HepG2 (cell line): ENCODE measurements around the gene FRMD8. TPM values are rescaled to one million over a fixed set of nuclear protein-coding genes. Genes with fewer than 3 reads are reported as not detected.

ENCODE experiments used
- BATF2 ChIP-seq: sonication (generic); formaldehyde crosslinking; IDR thresholded peaks from 2 replicates; pipeline ENCODE4 v1.8.0; 2022; ENCODE audit warnings: mild to moderate bottlenecking, missing genetic modification reagents, moderate library complexity
- CREB1 ChIP-seq, 2 experiments: fragments of 450-650 bp in 1 of 2; IDR thresholded peaks; 2 replicates each; pipeline ENCODE4 v1.6.1; 2016 to 2017; ENCODE audit warnings: control low read depth in 1 of 2, mild to moderate bottlenecking in 1 of 2, missing compliant biosample characterization in 1 of 2, missing genetic modification characterization in 1 of 2
- GZF1 ChIP-seq: sonication (generic); formaldehyde crosslinking; IDR thresholded peaks from 2 replicates; pipeline ENCODE4 v1.5.1; 2020; ENCODE audit warnings: mild to moderate bottlenecking, missing genetic modification reagents
- HNRNPLL ChIP-seq: fragments of 200-400 bp; formaldehyde crosslinking; IDR thresholded peaks from 2 replicates; pipeline ENCODE4 v1.6.1; 2017; ENCODE audit warnings: mild to moderate bottlenecking, low read depth, low read length; ENCODE audit not compliant: poor library complexity, severe bottlenecking
- PAXIP1 ChIP-seq: sonication (generic); formaldehyde crosslinking; conservative IDR thresholded peaks from 2 replicates; pipeline ENCODE4 v1.4.0; 2020; ENCODE audit warnings: mild to moderate bottlenecking, missing genetic modification reagents, moderate library complexity
- POLR2AphosphoS5 ChIP-seq: IDR thresholded peaks from 2 replicates; pipeline ENCODE4 v1.6.1; 2012; ENCODE audit warnings: low read depth, low read length
- RBFOX2 ChIP-seq: fragments of 200-400 bp; formaldehyde crosslinking; IDR thresholded peaks from 2 replicates; pipeline ENCODE4 v1.6.1; 2017; ENCODE audit warnings: low read depth, mild to moderate bottlenecking, low read length
- TMF1 ChIP-seq: sonication (generic); formaldehyde crosslinking; IDR thresholded peaks from 2 replicates; pipeline ENCODE4 v1.8.1; 2022; ENCODE audit warnings: low read depth, missing genetic modification reagents
- ZBTB4 ChIP-seq: sonication (generic); formaldehyde crosslinking; IDR thresholded peaks from 2 replicates; pipeline ENCODE4 v1.4.0; 2020; ENCODE audit warnings: missing genetic modification reagents, mild to moderate bottlenecking, borderline replicate concordance
- ZMYM2 ChIP-seq: sonication (generic); formaldehyde crosslinking; IDR thresholded peaks from 2 replicates; pipeline ENCODE4 v1.8.0; 2022; ENCODE audit warnings: mild to moderate bottlenecking, missing genetic modification reagents
- ZNF160 ChIP-seq: sonication (generic); formaldehyde crosslinking; IDR thresholded peaks from 2 replicates; pipeline ENCODE4 v1.8.0; 2022; ENCODE audit warnings: mild to moderate bottlenecking, inconsistent platforms, missing genetic modification reagents
- ZNF18 ChIP-seq: sonication (generic); formaldehyde crosslinking; IDR thresholded peaks from 2 replicates; pipeline ENCODE4 v1.8.0; 2022; ENCODE audit warnings: mild to moderate bottlenecking, missing genetic modification reagents; ENCODE audit not compliant: insufficient replicate concordance
- ZNF563 ChIP-seq: sonication (generic); formaldehyde crosslinking; IDR thresholded peaks from 2 replicates; pipeline ENCODE4 v1.8.0; 2022; ENCODE audit warnings: mild to moderate bottlenecking, moderate library complexity, missing genetic modification reagents
- ZNF710 ChIP-seq: sonication (generic); formaldehyde crosslinking; IDR thresholded peaks from 2 replicates; pipeline ENCODE4 v1.5.0; 2020; ENCODE audit warnings: mild to moderate bottlenecking, missing genetic modification reagents, borderline replicate concordance
- ZNF772 ChIP-seq: sonication (generic); formaldehyde crosslinking; IDR thresholded peaks from 2 replicates; pipeline ENCODE4 v1.5.0; 2020; ENCODE audit warnings: mild to moderate bottlenecking, missing genetic modification reagents
- ZNF777 ChIP-seq: sonication (generic); formaldehyde crosslinking; IDR thresholded peaks from 2 replicates; pipeline ENCODE4 v1.4.0; 2020; ENCODE audit warnings: missing genetic modification reagents
- polyA plus RNA-seq, 8 experiments: library from polyadenylated mRNA; depleted of rRNA in 3 of 8; stranded (reverse) in 7 of 8; unstranded in 1 of 8; fragments of >200 nt; fragmentation: Illumina TruSeq in 4 of 8; extraction: Trizol in 4 of 8; gene quantifications; 2 replicates each; pipeline versions ENCODE4 v1.2.1 to v1.2.3, GENCODE V29; 2011 to 2016; ENCODE audit warnings: low read depth in 4 of 8, missing spikeins in 1 of 8, mixed read lengths in 1 of 8; ENCODE audit not compliant: insufficient read depth in 1 of 8
- total RNA-seq, 5 experiments: library from RNA; depleted of rRNA; stranded (reverse); fragments of >200 nt; fragmentation: Illumina TruSeq; extraction: Trizol; gene quantifications; 2 replicates each; pipeline ENCODE4 v1.2.3, GENCODE V29; 2016; ENCODE audit warnings: low read depth in 1 of 5

FRMD8 gene
- total and polyA plus RNA-seq, 2 of the 13 experiments (the other 11 are each of a cell fraction or from before 2014, with no cell fraction given) = 5.8 to 20.6 TPM

GRCh38 chr11:65454696-65455456 lies 68.4 kb downstream of the FRMD8 start (continued):
- TF ChIP-seq ZNF18 (CRISPR knock-in tag) = peak; percentile 58
- peak; percentile 95 for TF ChIP-seq ZNF777 (CRISPR knock-in tag)
- TF ChIP-seq ZMYM2 = peak; percentile 10; the same call in 1 of the 2 replicates
- peak; percentile 47; the same call in 1 of the 2 replicates for TF ChIP-seq ZNF563 (CRISPR knock-in tag)
- TF ChIP-seq GZF1 (CRISPR knock-in tag) = peak; percentile 70; the same call in 1 of the 2 replicates
- peak; percentile 77 for TF ChIP-seq RBFOX2
- TF ChIP-seq ZBTB4 (CRISPR knock-in tag) = peak; percentile 28; the same call in 1 of the 2 replicates
- TF ChIP-seq HNRNPLL = peak; percentile 33
- TF ChIP-seq POLR2AphosphoS5 = peak; percentile 89
- no peak for TF ChIP-seq CREB1 (IDR thresholded peaks at IDR 0.05)
- no peak for TF ChIP-seq CREB1 (CRISPR knock-in tag; IDR thresholded peaks at IDR 0.05)
- TF ChIP-seq ZNF772 (CRISPR knock-in tag) = 0 out of 2 replicates have a peak, but pooled peaks have one; percentile 7
- peak; percentile 44; the same call in 1 of the 2 replicates for TF ChIP-seq TMF1 (CRISPR knock-in tag)
- TF ChIP-seq ZNF160 (CRISPR knock-in tag) = peak; percentile 62; the same call in 1 of the 2 replicates
- TF ChIP-seq BATF2 (CRISPR knock-in tag) = 0 out of 2 replicates have a peak, but pooled peaks have one; percentile 24
- TF ChIP-seq PAXIP1 = peak; percentile 53
- TF ChIP-seq ZNF710 = peak; percentile 56; the same call in 1 of the 2 replicates
